HFFc6 (cell line): ENCODE data around the gene FSTL4. TPM values are rescaled to one million over a fixed set of nuclear protein-coding genes. Genes with fewer than 3 reads are reported as not detected.

Source experiments
- DNase-seq: peaks from one replicate; pipeline ENCODE4 v3.0.0-alpha.2; 2018
- H3K27ac Mint-ChIP-seq: 2 replicates; pipeline ENCODE4 v1.8.0; 2020; ENCODE audit warnings: mild to moderate bottlenecking, mixed read lengths
- H3K27me3 Mint-ChIP-seq: 2 replicates; pipeline ENCODE4 v1.8.0; 2021; ENCODE audit warnings: mild to moderate bottlenecking, moderate library complexity, mixed read lengths; ENCODE audit not compliant: insufficient read depth
- H3K36me3 Mint-ChIP-seq: 2 replicates; pipeline ENCODE4 v1.8.0; 2021; ENCODE audit warnings: low read depth, mixed read lengths
- H3K4me1 Mint-ChIP-seq: 2 replicates; pipeline ENCODE4 v1.8.0; 2020; ENCODE audit warnings: low read depth, mixed read lengths
- H3K4me3 Mint-ChIP-seq: 2 replicates; pipeline ENCODE4 v1.8.0; 2020; ENCODE audit warnings: mild to moderate bottlenecking, moderate library complexity, mixed read lengths
- H3K9me3 Mint-ChIP-seq: 2 replicates; pipeline ENCODE4 v1.8.0; 2020; ENCODE audit warnings: mild to moderate bottlenecking, mixed read lengths
- total RNA-seq, 6 experiments: library from RNA; stranded (reverse); fragmentation: NEBNext Ultra II Directional; extraction: Animal tissue kit (Norgen Biotek cat#: 25700); gene quantifications; 2 replicates in 1 of 6; 3 replicates in 5 of 6; pipeline ENCODE4 v1.2.3, GENCODE V29; 2021
- TF ChIP-seq, protein P1 (sequence below): fragments of 200-600 bp; sonication (generic); IDR thresholded peaks from 2 replicates; pipeline ENCODE4 v1.5.0; 2021; ENCODE audit warnings: antibody characterized with exemption, mild to moderate bottlenecking

The FSTL4 gene
- total RNA-seq, 6 experiments from 2014 or later = not detected

DNA sequence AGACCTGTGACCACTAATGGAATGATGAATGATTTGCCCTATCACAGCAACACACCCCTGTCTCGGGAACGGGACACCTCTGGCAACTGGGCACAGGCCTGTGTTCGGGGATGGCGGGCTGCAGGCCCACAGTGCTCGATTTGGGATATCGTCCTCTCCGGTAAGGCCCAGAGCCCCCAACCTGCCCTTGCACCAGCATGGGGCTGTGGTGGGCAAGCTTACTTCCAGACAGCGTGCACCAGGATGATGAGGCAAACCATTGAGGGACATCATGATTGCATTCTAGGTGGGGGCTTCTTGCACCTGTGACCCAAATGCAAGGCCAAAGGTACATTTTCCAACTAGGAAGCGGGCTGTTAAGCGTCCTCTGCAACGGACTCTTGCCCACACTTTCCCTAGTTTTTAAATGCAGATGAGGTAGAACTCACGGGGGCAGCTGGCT lies 275.4 kb downstream of the FSTL4 start:
- no peak overlapping the region for H3K4me3 Mint-ChIP-seq

DNA sequence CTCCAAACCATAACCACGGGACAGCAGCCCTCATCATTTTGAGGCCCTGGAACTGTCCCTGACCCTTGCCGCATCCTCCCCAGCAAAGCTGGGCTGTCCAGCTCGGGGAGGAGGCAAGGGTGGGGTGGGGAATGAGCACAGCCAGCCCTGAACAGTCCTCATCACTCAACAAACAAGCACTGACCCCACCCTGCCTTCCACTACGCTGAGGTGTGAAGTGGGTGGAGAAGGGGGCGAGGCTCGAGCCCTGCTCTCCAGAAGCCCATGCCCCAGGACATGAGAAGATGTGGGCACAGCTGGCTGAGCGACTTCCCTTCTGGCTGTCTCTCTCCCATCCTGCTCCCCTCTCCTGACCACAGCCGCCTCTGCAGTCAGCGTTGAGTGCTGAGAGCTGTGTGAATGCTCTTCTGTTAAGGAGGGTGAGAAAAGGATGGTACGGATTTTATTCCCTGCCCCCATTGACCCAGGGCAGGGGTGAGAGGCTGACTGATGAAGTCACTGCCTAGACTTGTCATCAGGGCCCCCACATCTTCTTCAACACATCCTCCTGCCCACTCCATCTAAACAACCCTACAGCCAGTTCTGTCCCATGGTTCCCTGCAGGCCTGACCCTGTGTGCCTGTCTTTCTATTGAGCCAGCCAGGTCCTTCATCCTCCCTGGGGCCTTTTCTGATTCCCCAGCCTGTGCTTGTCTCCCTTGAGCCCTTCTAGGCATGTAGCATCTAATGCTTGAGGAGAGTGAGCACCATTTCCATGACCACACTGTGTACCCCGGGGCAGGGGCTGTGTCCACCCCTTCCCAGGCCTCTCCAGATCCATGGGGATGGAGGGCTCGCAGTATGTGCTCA lies 276.0 kb downstream of the FSTL4 start:
- TF ChIP-seq, protein P1, sequence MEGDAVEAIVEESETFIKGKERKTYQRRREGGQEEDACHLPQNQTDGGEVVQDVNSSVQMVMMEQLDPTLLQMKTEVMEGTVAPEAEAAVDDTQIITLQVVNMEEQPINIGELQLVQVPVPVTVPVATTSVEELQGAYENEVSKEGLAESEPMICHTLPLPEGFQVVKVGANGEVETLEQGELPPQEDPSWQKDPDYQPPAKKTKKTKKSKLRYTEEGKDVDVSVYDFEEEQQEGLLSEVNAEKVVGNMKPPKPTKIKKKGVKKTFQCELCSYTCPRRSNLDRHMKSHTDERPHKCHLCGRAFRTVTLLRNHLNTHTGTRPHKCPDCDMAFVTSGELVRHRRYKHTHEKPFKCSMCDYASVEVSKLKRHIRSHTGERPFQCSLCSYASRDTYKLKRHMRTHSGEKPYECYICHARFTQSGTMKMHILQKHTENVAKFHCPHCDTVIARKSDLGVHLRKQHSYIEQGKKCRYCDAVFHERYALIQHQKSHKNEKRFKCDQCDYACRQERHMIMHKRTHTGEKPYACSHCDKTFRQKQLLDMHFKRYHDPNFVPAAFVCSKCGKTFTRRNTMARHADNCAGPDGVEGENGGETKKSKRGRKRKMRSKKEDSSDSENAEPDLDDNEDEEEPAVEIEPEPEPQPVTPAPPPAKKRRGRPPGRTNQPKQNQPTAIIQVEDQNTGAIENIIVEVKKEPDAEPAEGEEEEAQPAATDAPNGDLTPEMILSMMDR = no peak
- Mint-ChIP-seq H3K36me3 (no peaks in the 10 kb centered on the region), H3K9me3 (no peaks in the 10 kb centered on the region), H3K4me3 (no peak overlapping the region), H3K4me1 (peaks cover 10% of the 10 kb centered on the region), H3K27ac (no peak overlapping the region), H3K27me3 (peaks cover 25% of the 10 kb centered on the region)
- no peak for DNase-seq

More for the DNA sequence above, 275.4 kb downstream of the FSTL4 start:
- no peak for DNase-seq
- H3K27ac Mint-ChIP-seq = no peak overlapping the region
- H3K4me1 Mint-ChIP-seq = peaks cover 10% of the 10 kb centered on the region
- no peaks in the 10 kb centered on the region for H3K9me3 Mint-ChIP-seq
- H3K27me3 Mint-ChIP-seq = peaks cover 28% of the 10 kb centered on the region
- H3K36me3 Mint-ChIP-seq = no peaks in the 10 kb centered on the region
- TF ChIP-seq, protein P1 = no peak

DNA sequence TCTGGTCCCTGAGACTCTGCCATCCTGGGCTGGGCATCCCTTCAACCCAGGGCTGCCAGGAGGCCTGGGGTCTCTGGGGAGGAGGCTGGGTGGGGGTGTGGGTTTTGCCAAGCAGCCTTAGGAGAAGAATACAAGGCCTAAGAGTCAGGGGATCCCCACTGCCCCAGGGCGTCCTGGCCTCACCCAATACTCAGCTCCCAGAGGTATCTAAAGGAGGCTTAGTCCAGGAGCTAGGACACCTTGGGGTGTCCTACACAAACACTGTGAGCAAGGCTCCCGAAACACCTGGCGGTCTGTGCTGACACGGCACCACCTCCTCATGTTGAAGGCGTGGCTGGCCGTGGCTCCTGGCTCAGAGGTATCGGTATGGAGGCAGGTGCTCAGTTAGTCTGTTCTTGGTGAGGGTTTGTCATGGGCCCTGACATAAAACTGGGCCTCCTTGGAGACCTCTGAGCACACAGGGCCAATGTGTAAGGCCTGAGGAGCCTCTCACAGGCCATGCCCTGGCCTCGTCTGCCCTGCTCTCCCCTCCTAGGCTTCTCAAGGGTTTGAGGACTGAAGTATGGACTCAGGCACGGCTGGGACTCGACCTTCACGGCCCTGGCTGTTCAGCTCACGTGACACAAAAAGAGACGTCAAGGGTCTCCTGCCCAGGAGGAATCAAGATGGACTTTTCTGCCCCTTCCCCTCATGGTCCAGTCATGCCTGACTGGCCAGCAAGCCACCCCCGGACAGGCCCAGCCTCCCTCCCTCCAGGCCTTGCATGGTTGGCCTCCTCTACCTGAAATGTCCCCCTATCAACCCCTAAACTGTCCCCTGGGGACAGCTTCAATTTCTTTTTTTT lies 277.3 kb downstream of the FSTL4 start:
- Mint-ChIP-seq H3K9me3 (no peaks in the 10 kb centered on the region), H3K36me3 (no peaks in the 10 kb centered on the region), H3K27me3 (peaks cover 24% of the 10 kb centered on the region), H3K4me3 (no peak overlapping the region), H3K27ac (no peak overlapping the region), H3K4me1 (peaks cover 3% of the 10 kb centered on the region)
- no peak for DNase-seq
- TF ChIP-seq, protein P1 = no peak

DNA sequence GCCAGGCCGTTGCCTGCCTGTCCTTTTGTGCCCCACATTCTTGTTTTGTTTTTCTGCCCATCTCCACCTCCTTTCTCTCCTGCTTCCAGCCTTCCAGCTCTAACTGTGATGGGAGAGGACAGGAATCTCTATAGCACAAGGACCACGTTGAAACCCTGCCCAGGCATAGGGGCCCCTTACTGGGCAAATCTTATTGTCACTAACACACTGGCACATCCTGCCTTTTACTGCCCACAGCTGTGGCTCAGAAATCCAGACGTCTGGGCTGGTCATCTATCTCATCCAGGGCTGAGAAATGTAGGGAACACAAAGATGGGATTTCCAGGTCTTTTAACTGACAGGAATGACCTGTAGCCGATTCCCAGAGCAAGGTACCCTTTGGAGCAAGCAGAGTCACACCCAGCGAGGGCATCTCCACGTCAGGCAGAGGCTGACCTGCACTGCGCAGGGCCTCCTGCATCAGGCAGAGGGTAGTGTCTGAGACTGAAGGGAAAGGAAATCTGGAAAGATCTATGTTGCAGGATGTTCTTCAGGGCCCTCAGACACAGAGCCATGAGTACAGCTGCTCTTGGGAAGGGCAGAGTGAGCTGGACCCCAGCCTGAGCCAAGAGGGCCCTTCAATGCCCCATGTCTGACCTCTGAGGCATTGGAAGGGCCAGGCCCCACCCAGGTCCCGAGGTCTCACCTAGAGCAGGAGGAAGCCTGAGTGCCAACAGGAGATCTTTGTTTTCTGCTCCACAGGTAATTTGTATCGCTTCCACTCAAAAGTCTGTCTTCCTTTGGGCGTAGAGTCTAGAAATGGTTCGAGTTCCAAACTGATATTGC lies 278.8 kb downstream of the FSTL4 start:
- TF ChIP-seq, protein P1 = no peak
- DNase-seq = no peak
- Mint-ChIP-seq H3K27me3 (peaks cover 23% of the 10 kb centered on the region), H3K27ac (no peak overlapping the region), H3K4me3 (no peak overlapping the region), H3K9me3 (no peaks in the 10 kb centered on the region), H3K36me3 (no peaks in the 10 kb centered on the region), H3K4me1 (no peaks in the 10 kb centered on the region)

DNA sequence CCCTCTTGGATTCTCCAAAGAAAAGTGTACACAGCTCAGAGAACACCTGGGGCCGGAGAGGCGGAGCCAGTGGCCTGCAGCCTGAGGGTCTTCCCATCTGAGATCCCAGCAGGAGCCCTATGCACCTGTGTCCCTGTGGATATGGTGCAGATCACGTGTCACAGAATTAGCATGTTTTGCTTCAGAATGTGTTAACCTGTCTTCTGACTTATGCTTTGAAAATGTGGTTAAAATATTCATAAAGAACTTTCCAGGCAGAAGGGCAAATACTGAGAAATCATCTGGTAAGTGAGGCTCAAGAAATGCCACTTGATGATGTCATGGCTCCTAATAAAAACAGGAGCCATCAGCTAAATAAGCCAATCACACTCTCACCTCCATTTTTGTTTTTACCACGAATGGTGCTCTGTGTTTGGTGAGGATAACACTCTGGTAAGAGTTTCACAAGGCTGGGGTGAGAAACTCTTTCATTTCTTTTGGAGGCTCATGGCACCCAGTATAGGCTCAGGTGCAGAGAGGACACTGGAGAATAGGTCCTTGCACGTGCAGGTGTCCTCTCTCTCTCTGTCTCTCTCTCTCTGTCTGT lies 279.8 kb downstream of the FSTL4 start:
- H3K27me3 Mint-ChIP-seq = peaks cover 21% of the 10 kb centered on the region
- no peak overlapping the region for H3K4me3 Mint-ChIP-seq
- no peak overlapping the region for H3K27ac Mint-ChIP-seq
- no peaks in the 10 kb centered on the region for H3K36me3 Mint-ChIP-seq
- no peaks in the 10 kb centered on the region for H3K9me3 Mint-ChIP-seq
- no peaks in the 10 kb centered on the region for H3K4me1 Mint-ChIP-seq
- no peak for DNase-seq
- TF ChIP-seq, protein P1 = no peak
